Measurements from ENCODE around the gene CHAC1.

CHAC1 gene

GRCh38 chr15:40925495-40925862 lies 27.8 kb upstream of the CHAC1 start:
- no peak for DNase-seq

GRCh38 chr15:40925863-40926658 lies 27.2 kb upstream of the CHAC1 start:
- no peak for DNase-seq

GRCh38 chr15:40926659-40927494 lies 26.4 kb upstream of the CHAC1 start:
- DNase-seq, result no peak

GRCh38 chr15:40927495-40927872 lies 25.8 kb upstream of the CHAC1 start:
- no peak for DNase-seq

- DNase-seq, result no peak
Observed at GRCh38 chr15:40927873-40928806, 25.1 kb upstream of the CHAC1 start.

- no peak for DNase-seq
Observed at GRCh38 chr15:40928821-40929659, 24.2 kb upstream of the CHAC1 start, which contains the start of gene DLL4. Gene DLL4, plus strand, starts transcription at chr15:40929340. Its CDS starts 329 bp downstream, at chr15:40929669.

- no peak for DNase-seq
Observed at GRCh38 chr15:40929660-40930429, 23.4 kb upstream of the CHAC1 start.

GRCh38 chr15:40930430-40931299 lies 22.6 kb upstream of the CHAC1 start:
- no peak for DNase-seq

GRCh38 chr15:40931300-40932142 lies 21.8 kb upstream of the CHAC1 start:
- DNase-seq, result no peak

GRCh38 chr15:40932156-40932555 lies 21.1 kb upstream of the CHAC1 start:
- DNase-seq, result no peak

- no peak for DNase-seq
Observed at GRCh38 chr15:40932649-40933516, 20.4 kb upstream of the CHAC1 start.

GRCh38 chr15:40933517-40933902 lies 19.8 kb upstream of the CHAC1 start:
- DNase-seq, result no peak

GRCh38 chr15:40934457-40934856 lies 18.8 kb upstream of the CHAC1 start:
- no peak for DNase-seq

- DNase-seq, result no peak
Observed at GRCh38 chr15:40936234-40936708, 17.0 kb upstream of the CHAC1 start.

- DNase-seq, result no peak
Observed at GRCh38 chr15:40936709-40937666, 16.3 kb upstream of the CHAC1 start.

GRCh38 chr15:40937762-40938535 lies 15.3 kb upstream of the CHAC1 start:
- DNase-seq, result no peak
